ENCODE data around the gene GULP1. TPM values are rescaled to one million over a fixed set of nuclear protein-coding genes. Genes with fewer than 3 reads are reported as not detected.

GULP1 gene
- total RNA-seq, 1 experiment from 2014 or later, result 140 TPM

GRCh38 chr2:188576651-188577050, 285.0 kb downstream of the GULP1 start:
- no CpG with 5 or more reads among the region's 1 CpG for WGBS (ENCODE audit: extremely low coverage, insufficient read length, low lambda C conversion rate)
- Histone ChIP-seq H4K8ac (replicated peaks; ENCODE audit: insufficient read length, low read depth, low read length) (no peak overlapping the region), H4K5ac (ENCODE audit: insufficient read length, low read depth, low read length) (no peak overlapping the region), H2BK5ac (ENCODE audit: insufficient read length, low read length) (no peak overlapping the region), H3K4me1 (ENCODE audit: insufficient read depth, low read length) (no peaks in the 10 kb centered on the region), H3K14ac (ENCODE audit: insufficient read depth, low read length) (no peak overlapping the region), H3K79me2 (ENCODE audit: insufficient read depth, low read length) (no peaks in the 10 kb centered on the region), H3K23me2 (ENCODE audit: insufficient read length, low read depth, low read length, poor library complexity, severe bottlenecking) (no peaks in the 10 kb centered on the region), H3K4me2 (ENCODE audit: insufficient read depth, insufficient read length, low read length) (no peak overlapping the region), H3K56ac (ENCODE audit: insufficient read length, low read depth, low read length) (no peak overlapping the region), H3K4ac (ENCODE audit: low read depth, low read length) (no peak overlapping the region), H3K23ac (ENCODE audit: insufficient read length, low read depth, low read length) (no peak overlapping the region), H2BK20ac (ENCODE audit: low read depth, low read length, poor library complexity, severe bottlenecking) (no peak overlapping the region), H3K27me3 (ENCODE audit: insufficient read depth, low read length) (no peaks in the 10 kb centered on the region), H3K9me3 (ENCODE audit: control insufficient read depth, low read depth, low read length) (no peaks in the 10 kb centered on the region), H2BK120ac (ENCODE audit: low read depth, low read length, poor library complexity, severe bottlenecking) (no peak overlapping the region), H2AK5ac (ENCODE audit: insufficient read length, low read length) (no peak overlapping the region), H4K91ac (ENCODE audit: insufficient read length, low read depth, low read length) (no peak overlapping the region), H3T11ph (ENCODE audit: low read length) (no peak overlapping the region), H3K27ac (ENCODE audit: insufficient read length, low read depth, low read length) (no peak overlapping the region), H4K20me1 (ENCODE audit: control insufficient read depth, insufficient read depth, insufficient read length) (no peaks in the 10 kb centered on the region), H2BK15ac (ENCODE audit: low read depth, low read length) (no peak overlapping the region), H2AFZ (ENCODE audit: low read length) (no peak overlapping the region), H3K9ac (ENCODE audit: extremely low read depth, insufficient read length, low read length) (no peak overlapping the region), H3K18ac (ENCODE audit: insufficient read length, low read depth, low read length) (no peak overlapping the region), H2BK12ac (ENCODE audit: insufficient read length, low read depth, low read length) (no peak overlapping the region), H3K79me1 (ENCODE audit: insufficient read depth, low read depth, low read length, poor library complexity, severe bottlenecking) (no peaks in the 10 kb centered on the region)
- 0 out of 4 replicates have a peak, but pooled peaks cover 0 to 3% of the 10 kb centered on the region in 2 experiments for H3K4me1 Mint-ChIP-seq
- H3K27me3 Mint-ChIP-seq (ENCODE audit: low read depth), result no peaks in the 10 kb centered on the region
- peaks cover 2 to 15% (median 6%) of the 10 kb centered on the region in 3 experiments; a peak in 5 of 7 replicates for H3K36me3 Mint-ChIP-seq (ENCODE audit: insufficient read depth in 1 of 3, low read depth in 3 of 3)
- H3K9me3 Mint-ChIP-seq, result no peaks in the 10 kb centered on the region
- no peak overlapping the region for H3K4me3 Mint-ChIP-seq
- no peak overlapping the region for H3K27ac Mint-ChIP-seq
- DNase-seq, result no peak
- no peak for TF ChIP-seq CTCF (conservative IDR thresholded peaks at IDR 0.05)
